COR-L47 (cell line): ENCODE results near the gene SHROOM1.

Experiments used
- DNase-seq: peaks from one replicate; lab custom pipeline; 2025; lab: John Stamatoyannopoulos, UW

Gene SHROOM1

DNA sequence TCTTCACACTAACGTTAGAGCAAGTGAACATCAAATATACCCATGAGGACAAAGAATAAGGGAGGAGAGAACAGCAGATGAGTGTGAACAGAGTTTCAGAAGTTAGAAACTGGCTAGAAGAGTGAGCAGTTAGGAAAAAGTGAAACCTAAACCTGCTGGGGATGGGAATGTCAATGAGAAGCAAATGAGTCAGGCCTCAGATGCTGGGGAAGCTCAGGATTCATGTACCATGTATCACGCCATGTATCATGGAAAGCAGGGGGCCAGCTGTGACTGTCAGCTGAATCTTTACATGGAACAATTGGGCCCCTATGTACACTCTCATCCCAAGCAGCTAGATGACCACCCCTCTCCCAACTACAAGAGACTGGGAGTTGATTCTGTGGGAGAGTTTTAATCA lies 19.6 kb upstream of the SHROOM1 start:
- DNase-seq, result no peak

DNA sequence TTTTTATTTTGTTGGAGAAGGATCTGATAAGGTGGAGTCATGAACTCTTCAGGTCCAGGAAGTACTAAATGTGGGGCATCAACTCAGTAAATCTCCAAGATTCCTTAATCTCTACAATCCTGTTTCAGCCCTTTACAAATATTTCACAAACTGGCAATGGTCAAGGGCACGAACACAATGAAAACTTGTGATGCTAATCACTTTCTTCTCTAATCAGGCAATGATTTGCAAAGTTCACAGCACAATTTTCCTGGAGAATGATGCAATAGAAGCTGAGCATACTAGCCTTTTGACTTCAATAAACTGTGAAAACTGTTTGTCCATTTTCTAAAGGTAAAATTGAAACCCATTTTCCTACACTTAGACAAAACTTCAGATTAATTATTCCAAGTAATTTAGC lies 18.9 kb upstream of the SHROOM1 start:
- no peak for DNase-seq

DNA sequence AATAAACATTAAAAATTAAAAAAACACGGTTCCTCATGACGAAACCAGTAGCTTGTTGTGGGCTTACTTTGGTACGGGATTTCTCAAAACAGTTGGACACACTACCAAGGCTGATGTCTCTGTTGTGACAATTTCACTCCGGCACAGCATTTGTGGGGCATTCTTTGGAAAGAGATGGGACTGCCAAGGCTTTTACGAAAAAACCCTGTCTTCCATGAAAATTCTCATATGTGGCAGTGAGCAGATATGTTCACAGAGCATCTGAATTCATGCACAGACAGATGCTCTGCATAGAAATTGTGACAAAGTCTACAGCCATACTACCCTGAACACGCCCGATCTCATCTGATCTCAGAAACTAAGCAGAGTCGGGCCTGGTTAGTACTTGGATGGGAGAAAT lies 17.8 kb upstream of the SHROOM1 start:
- DNase-seq, result no peak

DNA sequence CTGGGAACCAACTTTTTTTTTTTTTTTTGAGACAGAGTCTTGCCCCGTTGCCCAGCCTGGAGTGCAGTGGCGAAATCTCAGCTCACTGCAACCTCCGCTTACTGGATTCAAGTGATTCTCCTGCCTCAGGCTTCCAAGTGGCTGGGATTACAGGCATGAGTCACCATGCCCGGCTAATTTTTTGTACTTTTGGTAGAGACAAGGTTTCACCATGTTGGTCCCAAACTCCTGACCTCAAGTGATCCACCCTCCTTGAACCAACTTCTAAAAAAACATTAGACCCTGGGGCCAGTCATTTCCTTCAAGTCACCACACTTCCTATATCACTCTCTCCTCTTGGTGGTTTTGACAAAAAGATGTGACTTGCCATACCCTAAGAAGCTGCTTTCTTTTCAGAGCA lies 10.9 kb upstream of the SHROOM1 start:
- no peak for DNase-seq

DNA sequence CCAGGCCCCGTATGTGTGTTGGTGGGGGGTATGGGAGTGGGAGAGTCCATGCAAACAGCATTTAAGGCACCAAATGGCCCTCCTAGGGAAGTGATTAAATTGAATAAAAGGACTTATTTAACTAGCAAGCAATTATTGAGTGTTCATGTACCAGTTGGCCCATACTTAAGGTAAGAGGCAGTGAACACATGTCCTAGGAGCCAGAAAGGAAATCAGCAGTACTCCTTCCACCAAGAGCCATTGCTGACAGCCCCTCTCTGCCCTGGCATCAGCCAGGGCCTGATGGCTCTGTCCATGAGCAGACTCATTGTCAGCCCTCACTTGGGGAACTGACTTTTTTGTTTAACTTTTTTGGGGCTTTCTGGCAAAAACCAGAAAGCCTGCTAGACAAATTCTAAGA lies 10.4 kb upstream of the SHROOM1 start:
- DNase-seq, result peak; percentile 24

DNA sequence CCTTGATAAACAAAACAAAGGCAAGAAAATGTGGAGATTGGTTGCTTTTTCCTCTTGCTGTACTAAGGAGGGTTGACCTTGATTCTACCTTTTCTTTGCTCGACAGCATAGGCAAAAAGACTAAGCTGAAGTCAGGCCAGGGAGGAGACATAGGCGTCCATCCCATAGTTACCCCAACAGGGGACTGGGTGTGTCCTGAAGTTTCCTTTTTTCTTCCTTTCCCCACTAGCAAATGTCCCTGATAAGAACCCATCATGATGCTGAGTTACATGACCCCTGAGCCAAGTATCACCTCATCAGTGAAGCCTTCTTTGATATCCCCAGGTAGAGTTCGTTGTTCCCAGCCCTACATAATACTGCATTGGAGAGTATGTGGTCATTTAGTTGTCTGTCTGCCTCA lies 9.9 kb upstream of the SHROOM1 start:
- no peak for DNase-seq

DNA sequence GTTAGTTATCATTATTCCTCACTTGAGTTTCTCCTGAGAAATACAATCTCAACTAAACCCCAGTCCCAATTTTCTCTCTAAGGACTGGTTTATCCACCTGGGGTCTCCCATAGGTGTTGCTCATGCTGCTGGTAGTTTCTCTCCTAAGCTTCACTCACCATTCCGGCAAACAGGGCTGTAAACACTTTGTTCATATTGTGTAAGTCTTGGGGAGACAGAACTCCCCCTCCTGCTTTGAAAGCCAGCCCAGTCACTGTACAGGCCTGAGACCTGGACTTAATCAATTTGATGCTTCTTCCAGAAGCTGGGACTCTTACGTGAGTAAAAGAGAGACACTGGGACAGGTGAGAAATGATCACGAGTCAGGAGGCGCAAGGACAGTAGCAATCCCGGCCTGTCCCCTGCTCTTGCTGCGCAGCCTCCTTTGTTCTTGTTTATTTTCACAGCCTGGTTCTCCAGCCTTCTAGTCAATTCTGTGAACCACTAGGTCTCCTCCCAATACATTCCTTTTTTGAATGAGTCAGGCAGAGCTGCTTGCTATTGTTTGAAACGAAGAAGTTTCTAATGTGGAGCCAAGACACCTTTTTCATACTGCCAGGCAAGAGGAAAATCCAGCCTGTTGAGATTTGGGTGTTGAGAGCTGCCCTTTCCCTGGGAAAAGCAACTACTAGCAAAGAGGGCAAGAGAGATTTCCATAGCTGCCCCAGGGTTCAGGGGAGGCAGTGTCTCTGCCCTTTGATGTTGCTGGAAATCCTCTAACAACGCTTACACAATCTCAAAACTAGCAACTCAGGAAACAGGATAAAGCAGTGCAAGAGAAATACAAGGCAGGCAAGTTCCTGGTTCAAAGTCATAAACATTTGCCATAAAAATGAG lies 9.2 kb upstream of the SHROOM1 start:
- no peak for DNase-seq

DNA sequence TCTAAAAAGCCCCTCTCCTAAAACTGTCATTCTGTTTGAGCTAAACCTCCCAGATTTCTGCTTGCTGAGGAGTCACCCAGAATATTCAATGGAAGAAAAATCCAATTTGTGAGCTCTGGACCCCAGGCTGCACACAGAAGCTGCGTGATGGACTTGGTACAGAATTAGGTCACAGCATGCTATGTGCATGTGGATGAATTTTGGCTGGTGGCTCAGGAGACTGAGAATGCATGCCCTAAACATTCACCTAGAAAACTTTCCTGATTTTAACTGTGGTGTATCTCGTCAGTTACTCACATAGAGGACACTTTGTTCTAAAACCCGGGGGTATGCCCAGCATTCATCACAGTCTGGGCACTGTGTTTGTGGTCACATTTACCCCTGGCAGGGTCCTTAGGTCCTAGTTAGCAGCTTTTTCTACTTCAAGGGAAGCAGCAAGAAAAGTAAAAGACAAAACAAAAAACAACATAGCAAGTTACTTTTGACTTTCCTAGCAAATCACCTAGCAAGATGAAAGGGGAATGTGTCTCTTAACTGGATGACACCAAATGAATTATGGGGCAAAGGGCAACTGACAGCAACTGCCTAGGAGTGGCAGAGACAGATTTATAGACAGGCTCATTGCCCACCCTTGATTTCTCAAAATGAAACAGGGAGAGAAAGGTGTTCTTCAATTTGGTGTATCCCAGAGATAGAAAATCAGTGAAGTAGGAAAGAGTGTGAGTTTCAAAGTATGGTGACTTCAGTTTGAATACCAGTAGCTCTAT lies 8.3 kb upstream of the SHROOM1 start:
- DNase-seq, result no peak

DNA sequence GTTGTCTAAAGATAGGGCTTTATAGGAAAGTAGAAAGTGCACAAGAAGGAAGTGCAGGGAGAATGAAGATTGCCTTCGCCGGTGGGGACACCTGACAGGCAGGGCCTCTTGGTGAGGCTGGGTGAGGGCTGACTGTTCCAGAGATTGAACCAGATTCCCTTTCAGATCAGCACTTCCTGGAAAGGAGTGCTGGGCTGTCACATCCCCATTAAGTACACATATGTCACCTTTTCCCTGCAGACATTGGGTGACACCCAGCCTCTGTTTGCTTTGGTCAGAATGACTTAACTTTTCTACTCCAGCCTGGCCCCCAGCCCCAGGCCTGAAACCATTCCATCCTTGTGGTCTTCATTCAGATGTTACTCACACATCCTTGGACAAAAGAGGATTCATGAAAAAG lies 7.4 kb upstream of the SHROOM1 start:
- no peak for DNase-seq

DNA sequence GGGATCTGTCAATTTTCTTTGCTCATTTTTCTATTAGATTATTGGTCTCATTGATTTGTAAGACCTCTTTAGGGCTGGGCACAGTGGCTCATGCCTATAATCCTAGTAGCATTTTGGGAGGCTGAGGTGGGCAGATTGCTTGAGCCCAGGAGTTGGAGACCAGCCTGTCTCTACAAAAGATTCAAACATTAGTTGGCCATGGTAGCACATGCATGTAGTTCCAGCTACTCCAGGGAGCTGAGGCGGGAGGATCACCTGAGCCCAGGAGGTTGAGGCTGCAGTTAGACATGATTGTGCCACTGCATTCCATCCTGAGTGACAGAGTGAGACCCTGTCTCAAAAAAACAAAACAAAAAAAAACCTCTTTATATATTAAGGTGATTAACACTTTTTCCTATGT lies 6.4 kb upstream of the SHROOM1 start:
- DNase-seq, result no peak

DNA sequence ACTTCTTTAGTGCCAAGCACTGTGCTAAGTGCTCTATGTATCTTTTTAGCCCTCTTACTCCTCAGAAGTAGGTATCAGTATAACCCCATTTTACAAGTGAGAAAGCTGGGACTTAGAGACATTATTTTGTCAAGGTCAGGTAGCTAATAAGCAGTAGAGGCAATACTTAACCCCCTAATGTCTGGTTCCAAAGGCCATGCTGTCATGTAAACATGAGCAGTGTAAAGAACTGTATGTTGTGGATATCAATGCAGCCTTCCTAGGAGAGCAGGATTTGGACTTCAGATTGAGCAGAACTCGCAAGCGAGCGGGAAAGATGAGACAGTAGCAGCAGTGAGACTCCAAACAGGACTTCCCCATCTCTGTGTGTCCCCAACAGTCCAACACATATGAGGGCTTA lies 3.6 kb upstream of the SHROOM1 start:
- no peak for DNase-seq

DNA sequence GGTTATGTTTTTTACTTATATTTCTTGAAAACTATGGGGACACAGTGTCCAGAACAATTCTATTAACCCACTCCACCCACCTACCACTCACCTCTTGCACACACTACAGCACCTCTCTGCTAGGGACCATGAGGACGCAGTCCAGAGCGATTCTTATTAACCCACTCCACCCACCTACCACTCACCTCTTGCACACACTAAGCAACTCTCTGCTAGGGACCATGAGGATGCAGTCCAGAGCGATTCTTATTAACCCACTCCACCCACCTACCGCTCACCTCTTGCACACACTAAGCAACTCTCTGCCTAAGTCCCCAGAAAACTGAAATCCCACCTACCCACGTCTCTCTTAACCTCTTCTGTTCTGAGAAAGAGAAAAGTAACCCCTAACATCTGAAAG lies 2.2 kb upstream of the SHROOM1 start:
- DNase-seq, result no peak

DNA sequence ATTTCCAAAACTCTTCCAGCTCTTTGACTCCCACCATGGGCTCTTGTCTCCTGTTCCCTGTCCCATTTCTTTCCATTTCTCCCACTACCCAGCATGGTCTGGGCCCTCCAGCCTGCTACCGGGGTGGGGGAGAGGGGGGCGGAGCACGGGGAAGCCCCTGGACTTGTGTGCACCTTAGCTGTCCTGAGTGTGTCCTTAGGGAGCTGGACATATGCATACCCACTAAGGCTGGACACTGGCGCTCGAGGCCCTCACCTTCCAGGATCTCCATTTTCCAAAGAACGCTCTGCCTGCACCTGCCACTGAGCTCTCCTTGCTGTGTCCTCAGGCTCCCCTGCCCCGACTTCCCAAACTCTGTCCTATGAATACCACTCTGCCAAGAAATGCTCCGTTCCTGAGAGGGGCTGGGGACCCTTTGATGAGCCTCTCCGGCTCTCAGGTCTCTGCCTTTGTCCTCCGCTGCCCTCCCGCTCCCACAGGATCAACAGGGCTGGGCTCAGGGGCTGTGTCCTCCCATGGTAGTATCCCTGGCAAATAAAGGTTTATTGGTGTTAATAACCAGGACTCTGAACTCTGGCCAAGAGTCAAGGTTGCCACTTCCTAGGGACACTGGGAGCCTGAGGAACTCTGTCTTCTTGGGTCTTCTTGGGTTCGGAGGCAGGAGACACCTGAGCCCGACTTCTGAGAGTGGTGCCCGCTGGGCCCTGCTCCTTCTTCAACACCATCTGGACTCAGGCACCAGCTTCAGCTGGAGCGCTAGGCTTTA lies 831 bp upstream of the SHROOM1 start:
- DNase-seq, result no peak

DNA sequence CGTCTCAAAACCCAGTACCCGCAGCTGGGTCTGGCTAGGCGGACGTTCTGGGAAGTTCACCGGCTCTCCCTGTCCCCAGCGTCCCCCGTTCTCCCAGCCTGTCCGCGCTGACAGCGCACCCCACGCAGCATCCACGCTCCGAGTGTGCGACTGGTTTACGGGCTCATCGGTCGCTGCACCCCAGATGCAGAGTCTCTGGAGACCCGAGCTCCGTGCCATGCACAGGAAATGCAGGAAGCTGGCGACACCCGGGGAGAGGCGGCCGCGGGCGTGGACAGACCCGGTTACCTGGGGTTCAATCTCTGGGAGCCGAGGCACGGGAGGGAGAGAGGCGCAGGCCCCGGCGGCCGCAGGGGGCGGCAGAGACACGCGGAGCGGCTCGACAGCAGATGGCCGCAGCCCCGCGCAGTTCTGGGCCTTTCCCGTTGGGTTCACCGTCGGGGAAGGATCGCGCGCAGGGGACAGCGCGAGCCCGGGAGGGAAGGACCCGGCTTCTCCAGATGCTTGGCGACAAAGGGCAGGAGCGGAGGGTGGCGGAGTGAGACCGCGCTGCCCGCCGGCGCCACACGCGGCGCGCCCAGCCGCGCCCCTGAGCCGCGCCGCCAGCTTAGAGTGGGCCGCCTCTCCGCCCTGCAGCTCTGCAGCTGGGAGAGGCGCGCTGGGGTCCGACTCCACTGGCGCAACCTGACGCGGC lies 558 bp downstream of the SHROOM1 start:
- DNase-seq, result peak; percentile 78

DNA sequence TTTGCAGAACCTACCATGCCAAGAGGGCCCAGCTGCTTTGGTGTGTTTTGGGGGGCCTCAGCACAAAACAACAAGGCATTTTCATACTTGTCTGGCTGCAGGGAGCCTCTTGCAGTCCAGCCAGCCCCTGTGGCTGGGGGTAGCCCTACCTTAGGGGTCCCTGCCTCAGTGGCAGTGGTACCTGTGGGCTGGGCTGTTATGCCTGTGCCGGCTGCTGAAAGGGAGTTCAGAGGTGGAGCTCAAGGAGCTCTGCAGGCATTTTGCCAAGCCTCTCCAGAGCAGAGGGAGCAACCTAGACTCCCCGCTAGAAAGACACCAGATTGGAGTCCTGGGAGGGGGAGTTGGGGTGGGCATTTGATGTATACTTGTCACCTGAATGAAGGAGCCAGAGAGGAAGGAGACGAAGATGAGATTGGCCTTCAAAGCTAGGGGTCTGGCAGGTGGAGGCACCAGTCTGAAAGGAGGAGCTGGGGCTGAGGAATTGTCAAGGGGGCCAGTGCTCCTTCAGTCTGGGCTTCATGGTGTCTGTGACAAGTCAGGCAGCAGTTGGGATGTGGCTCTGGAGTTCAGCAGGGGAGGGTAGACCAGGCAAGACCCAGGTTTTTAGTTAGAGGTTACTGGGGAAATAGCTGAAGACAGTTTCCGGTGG lies 1.5 kb downstream of the SHROOM1 start:
- no peak for DNase-seq

DNA sequence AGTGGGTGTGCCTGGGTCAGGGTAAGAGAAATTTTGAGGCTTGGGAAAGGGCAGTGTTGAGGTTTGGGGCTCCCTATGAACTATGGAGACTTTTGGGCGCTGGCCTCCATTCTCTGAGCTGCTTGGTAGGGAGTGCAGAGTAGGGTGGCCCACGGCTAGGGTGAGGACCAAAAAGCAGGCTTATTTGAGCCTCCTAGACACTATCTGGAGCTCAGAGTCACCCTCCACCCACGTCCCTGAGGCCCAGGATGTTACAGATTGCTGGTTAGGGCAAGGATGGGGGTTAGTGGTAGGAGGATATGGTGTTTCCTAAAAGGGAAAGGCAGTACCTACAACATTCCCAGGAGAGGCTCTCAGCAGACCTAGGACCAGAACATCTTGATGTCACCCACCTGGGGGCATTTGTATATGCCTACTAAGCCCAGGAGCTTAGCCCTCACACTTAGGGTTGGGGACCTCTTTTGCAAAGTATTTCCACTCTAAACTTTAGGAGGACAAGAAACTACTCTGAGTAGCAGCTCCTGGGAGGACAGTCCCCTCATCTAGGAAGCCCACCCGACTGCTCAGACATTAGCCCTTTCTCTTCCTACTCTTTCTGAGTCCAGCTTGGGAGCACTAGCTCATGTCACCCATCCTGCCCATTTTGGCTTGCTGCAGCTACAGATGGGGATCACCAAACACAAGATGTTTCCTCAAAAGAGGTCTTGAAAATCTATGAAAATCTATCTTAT lies 2.3 kb downstream of the SHROOM1 start:
- no peak for DNase-seq

DNA sequence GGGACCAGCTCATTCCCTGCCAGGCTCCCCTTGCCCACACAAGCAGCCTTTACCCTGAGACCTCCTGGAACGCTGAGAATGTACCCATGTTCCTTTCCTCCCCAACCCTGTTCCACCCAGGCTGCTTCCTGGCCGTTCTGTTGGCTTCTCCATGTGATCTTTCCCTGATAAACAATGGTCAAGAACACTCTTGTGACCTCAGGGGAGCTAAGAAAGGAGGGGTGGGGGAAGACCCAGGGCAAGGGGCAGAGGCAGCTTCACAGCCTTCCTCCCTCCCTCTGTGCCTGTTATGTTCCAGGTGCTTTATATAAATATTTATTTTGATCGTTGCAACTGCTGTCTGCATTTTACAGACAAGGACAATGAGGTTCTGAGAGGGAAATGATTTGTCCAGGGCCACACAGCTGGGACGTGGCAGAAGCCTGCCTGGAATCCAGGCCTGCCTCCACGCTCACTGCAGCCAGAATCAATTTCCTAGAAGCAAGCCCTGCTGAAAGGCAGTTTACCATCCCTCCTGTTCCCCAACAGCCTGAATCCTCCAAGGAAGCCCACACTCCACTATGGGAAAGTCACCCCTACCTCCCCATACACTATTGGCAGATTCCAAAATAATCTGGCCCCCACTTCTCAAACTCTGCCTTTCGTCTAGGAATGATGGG lies 3.9 kb downstream of the SHROOM1 start:
- no peak for DNase-seq

DNA sequence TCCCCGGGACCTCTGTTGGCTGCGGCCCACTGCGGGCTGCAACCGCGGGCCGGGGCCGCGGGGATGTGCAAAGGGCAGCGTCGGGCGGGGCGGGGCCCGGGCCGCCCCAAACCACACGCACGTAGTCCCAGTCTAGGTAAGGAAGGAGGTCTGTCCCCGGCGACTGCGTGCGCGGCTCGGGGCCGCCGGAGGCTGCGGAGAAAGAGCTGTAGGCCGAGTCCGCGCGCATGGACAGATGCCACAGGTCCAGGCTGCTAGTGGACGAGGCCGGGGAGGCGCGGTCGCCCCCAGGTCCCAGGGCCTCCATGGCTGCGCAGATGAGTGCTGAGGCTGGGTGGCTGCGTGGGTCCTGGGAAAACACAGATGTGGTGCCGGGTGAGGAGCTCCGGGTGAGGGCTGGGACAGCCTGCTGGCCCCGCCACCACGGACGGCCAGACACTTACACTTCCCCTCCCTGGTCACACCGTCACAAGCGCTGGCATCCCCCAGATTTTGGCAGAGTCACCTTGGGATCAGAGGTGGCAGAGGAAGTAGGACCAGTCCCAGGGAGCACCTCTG lies 4.5 kb downstream of the SHROOM1 start:
- DNase-seq, result no peak

DNA sequence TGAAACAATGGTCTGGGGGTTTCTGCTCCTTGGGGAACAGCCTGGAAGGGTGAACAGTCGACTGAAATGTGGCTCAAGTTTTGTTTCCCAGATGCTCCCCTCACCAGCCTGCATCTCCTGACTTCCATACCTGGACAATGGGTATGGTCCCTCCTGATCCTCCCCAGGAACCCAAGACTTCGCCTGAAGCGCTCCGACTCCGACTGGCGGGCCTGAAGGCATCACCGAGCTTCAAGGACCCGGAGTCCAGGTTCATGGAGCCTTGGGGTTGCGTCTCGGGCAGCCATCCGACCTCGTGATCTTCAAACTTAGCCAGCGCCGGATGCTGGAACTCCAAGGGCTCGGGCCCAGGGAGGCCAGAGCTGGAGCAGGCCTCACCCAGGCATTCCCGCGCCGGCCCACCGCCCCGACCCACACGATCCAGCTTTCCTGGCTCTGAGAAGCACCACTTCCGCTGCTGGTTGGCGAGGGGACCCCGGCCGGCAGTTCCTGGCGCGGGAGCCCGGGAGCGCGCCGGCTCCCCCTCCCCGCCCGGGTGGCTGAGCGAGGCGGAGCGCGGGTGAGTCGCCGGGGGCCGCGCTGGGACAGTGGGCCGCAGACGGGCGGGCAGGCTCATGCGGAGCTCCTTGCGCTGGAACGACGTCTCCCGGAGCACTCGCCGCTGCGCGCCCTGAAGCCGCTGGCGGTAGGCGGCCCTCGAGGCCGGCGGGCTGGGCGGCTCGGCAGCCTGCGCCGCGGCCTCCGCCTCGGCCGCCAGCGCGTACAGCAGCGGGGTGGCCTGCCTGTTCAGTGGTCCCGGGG lies 5.2 kb downstream of the SHROOM1 start:
- no peak for DNase-seq
